NCI-H524 treated with DMSO at 0.1 percent for 48 hours (cell line): ENCODE results near the gene CD99.
"Not testable (repeated sequence)": the region's sequence is repeated elsewhere in the genome, so short reads cannot be mapped to it uniquely, and the experiment has no call there.

Source experiments
- DNase-seq: peaks from one replicate; lab custom pipeline; 2025; lab: John Stamatoyannopoulos, UW

The CD99 gene

DNA sequence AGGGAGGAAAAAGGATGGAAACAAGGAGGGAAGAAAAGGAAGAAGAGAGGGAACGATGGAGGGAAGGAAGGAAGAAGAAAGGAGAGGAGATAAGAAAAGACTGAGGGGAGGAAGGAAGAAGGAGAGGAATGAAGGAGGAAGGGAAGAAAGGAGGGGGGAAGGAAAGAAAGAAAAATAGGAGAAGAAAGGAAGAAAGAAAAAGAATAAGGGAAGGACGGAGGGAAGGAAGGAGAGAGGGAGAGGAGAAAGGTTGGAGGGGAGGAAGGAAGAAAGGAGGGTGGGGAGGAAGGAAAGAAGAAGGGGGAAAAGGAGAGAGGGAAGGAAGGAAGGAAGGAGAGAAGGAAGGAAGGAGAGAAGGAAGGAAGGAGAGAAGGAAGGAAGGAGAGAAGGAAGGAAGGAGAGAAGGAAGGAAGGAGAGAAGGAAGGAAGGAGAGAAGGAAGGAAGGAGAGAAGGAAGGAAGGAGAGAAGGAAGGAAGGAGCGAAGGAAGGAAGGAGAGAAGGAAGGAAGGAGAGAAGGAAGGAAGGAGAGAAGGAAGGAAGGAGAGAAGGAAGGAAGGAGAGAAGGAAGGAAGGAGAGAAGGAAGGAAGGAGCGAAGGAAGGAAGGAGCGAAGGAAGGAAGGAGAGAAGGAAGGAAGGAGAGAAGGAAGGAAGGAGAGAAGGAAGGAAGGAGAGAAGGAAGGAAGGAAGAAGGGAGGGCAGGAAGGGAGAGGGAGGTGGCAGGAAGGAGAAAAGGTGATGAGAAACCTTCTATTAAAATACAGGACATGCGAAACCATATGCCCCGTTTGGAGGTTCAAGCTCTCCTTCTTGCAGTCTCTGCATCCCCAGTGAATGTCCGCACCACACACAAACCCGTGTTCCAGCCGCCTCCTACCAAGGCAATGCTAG is 82.3 kb downstream of the CD99 start:
- not testable (repeated sequence) for DNase-seq

DNA sequence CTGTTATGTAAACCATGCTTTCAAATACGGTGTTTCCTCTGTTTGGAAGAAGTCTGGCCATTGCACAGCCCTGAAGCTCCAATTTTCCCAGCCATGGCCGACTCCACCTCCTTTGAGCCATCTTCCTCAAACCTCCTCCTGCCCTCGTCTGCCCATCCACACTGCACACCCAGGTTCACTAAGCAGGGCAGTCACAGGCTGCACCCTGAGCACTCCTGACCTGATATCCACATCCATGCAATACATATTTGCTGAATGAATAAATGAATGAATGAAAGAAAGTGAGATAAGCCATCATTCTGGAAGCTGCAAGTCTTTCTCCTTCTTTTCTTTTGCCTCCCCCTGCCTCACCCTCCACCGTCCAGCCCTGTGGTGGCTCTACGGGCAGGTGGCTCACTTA is 83.0 kb downstream of the CD99 start:
- DNase-seq: no peak

DNA sequence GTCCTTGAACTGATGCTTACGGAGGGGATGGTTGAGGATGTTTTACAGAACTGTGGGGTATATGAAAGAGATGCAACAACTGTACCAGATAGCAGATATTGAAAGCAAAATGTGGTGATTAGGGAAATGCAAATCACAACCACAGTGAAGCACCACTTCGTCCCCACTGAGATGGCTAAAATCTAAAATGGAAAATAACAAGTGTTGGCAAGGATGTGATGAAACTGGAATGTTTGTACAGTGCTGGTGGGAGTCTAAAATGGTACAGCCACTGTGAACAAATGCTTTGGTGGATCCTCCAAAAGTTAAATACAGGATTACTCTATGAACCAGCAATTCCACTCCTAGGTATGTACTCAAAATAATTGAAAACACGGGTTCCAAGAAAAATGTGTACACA is 83.7 kb downstream of the CD99 start:
- no peak for DNase-seq

DNA sequence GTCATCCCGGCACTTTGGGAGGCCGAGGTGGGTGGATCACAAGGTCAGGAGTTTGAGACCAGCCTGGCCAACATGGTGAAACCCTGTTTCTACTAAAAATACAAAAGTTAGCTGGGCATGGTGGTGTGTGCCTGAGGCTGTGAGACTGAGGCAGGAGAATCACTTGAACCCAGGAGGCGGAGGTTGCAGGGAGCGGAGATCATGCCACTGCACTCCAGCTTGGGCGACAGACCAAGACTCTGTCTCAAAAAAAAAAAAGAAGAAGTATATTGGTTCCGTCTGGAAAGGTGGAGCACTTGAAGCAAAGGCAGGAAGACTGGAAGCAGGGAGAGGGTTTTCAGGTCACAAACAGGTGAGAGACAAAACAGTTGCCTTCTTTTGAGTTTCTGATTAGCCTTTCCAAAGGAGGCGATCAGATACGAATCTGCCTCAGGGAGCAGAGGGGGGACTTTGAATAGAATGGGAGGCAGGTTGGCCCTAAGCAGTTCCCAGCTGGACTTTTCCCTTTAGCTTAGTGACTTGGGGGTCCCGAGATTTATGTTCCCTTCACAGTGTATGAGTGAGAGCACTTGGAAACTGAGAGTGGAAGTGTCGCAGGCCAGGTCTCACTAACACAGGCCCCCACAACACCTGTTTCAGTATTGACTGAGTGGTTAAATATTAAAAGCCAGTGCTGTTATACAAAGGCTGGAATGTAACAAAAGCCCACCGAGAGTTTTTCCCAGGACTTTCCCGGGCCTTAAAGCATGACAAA is 89.6 kb downstream of the CD99 start:
- not testable (repeated sequence) for DNase-seq

DNA sequence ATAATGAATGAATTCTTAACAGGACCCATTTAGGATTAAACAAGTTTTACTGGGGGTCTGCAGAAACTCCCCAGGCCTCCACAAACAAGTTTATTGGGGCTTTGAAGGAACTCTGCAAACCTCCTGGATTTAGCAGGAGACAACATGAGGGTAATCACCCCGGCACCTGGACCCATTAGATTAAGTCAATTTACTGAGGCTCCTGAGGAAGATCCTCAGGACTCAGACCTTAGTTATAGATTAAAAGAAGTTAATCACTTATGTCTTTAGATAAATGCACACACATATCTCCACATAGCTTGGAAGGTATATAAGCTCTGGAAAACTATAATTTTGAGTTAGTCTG is 90.1 kb downstream of the CD99 start:
- DNase-seq: no peak

DNA sequence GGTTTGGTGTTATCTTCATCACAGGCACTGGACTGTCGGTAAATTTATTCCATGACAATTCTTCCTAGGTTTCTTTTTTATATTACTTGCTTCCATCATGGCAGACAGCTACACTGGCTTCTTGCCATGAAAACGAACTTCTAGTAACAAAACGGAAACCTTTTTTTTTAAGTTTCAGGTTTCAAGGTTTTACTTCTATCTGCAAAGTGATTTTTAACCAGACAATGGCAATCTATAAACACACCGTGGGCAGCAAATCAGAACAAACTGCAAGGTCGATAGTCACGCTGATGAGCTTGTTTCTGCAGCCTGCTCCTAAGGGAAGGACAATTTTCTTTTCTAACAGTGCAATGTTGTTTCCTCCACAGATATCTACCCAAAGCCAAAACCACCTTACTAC is 90.6 kb downstream of the CD99 start:
- DNase-seq: no peak

DNA sequence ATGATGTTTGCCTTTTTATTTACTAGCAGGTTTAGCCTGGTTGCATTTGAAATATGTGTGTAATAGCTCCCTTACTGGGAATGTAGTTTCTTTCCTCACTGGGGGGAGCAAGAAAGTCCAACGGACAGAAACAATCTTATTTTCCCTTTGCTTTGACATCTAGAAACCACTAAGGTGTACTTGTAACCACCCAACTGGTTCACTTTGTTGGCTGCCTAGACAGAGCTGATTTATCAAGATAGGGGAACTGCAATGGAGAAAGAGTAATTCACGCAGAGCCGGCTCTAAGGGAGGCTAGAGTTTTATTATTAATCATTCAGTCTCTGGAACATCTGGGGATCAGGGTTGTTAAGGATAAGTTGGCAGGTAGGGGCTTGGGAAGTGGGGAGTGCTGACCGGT is 91.1 kb downstream of the CD99 start:
- DNase-seq: no peak

DNA sequence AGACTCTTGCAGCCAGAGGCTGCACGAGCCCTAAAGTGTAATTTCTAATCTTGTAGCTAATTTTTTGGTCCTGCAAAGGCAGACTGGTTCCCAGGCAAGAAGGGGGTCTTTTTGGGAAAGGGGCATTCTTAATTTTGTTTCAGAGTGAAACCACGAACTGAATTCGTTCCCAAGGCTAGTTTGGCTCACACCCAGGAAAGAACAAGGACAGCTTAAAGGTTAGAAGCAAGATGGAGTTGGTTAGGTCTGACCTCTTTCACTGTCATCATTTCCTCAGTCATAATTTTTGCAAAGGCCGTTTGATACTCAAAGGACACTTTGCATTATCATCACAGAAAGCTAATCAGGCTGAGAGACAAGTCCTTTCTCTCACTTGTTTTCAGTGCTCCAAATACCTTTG is 91.7 kb downstream of the CD99 start:
- DNase-seq: no peak

DNA sequence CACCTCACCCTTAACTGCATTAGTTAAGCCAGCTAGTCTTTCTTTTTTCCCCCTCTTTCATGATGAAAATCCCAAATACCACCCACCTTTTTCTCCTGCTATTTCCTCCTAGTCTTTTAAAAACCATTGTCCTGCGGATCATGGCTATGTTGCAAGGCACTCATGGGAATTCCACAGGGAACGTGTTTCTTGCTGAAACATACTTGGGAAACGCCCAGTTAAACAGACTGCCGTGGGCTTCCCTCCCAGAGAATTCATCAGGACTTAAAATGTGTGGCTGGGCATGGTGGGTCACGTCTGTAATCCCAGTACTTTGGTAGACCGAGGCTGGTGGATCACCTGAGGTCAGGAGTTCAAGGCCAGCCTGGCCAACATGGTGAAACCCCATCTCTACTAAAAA is 92.9 kb downstream of the CD99 start:
- no peak for DNase-seq

DNA sequence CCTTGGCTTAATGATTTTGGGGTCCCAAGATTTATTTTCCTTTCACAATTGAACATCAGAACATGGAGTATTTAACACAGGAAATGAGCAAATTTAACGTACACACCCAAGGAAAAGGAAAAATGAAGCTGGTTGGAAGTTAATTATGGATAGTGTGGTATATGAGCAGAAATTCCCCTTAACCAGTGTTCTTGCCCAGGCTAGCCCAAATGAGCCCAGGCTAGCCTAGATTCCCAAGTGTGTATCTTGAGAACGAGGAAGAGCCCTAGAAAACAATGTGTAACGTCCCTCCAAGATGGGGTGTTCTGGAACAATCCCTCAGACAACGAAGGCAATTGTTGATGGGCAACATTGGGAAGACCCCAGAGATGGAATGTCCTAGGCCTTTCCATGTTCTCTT is 94.4 kb downstream of the CD99 start:
- no peak for DNase-seq

DNA sequence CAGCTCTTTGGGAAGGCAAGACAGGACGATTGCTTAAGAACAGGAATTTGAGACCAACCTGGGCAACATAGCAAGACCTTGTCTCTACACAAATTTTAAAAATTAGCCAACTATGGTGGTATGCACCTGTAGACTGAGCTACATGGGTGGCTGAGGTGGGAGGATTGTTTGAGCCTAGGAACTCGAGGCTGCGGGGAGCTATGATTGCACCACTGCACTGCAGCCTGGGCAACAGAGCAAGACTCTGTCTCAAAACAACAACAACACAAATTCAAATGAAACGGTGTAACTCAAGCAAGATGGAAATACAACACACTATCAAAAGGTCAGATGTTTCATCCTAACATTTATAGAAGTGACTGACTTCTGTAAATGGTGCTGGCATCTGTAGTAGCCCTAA is 97.9 kb downstream of the CD99 start:
- DNase-seq: no peak

DNA sequence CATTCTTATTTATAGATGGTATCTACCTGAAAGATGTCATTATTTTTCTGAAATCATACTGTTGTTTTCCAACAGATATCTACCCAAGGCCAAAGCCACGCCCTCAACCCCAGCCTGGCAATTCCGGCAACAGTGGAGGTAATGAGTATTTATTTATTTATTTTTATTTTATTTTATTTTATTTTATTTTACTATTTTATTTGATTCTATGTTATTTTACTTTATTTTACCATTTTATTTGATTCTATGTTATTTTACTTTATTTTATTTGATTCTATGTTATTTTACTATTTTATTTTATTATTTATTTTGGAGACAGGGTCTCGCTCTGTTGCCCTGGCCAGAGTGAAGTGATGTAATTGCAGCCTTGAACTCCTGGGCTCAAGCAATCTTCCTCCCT is 98.5 kb downstream of the CD99 start:
- no peak for DNase-seq
